GM12878 (cell line): ENCODE results near the gene EIF4E1B.

Experiments
- EP300 ChIP-seq, 2 experiments: fragments of 150-350 bp in 1 of 2; IDR thresholded peaks; 2 replicates each; pipeline ENCODE4 v1.6.1; 2011 to 2012; ENCODE audit warnings: low read depth in 2 of 2, low read length in 2 of 2, borderline replicate concordance in 1 of 2, improper control_type of control experiment in 1 of 2, inconsistent platforms in 1 of 2; ENCODE audit not compliant: control insufficient read depth in 1 of 2
- ETV6 ChIP-seq, 2 experiments: fragments of 450-650 bp in 1 of 2; IDR thresholded peaks in 1 of 2; conservative IDR thresholded peaks in 1 of 2; 2 replicates each; pipeline ENCODE4 v1.6.1; 2014; ENCODE audit warnings: antibody characterized with exemption in 1 of 2, borderline replicate concordance in 1 of 2, low read depth in 1 of 2, mild to moderate bottlenecking in 1 of 2, moderate library complexity in 1 of 2
- EZH2 ChIP-seq: IDR thresholded peaks from 2 replicates; pipeline ENCODE4 v1.6.1; 2012; ENCODE audit warnings: low read depth, mild to moderate bottlenecking, control low read depth, inconsistent platforms, low read length, borderline replicate concordance; ENCODE audit not compliant: control insufficient read depth
- HDAC2 ChIP-seq: fragments of 200-600 bp; sonication (generic); IDR thresholded peaks from 2 replicates; pipeline ENCODE4 v1.6.1; 2017
- NBN ChIP-seq: fragments of 450-650 bp; IDR thresholded peaks from 2 replicates; pipeline ENCODE4 v1.6.1; 2016
- RAD21 ChIP-seq: IDR thresholded peaks from 2 replicates; pipeline ENCODE4 v1.6.1; 2011; ENCODE audit warnings: mild to moderate bottlenecking, low read depth, low read length, moderate library complexity; ENCODE audit not compliant: insufficient read depth
- SREBF2 ChIP-seq: IDR thresholded peaks from 2 replicates; pipeline ENCODE4 v1.6.1; 2012; ENCODE audit warnings: mild to moderate bottlenecking, low read length
- TF ChIP-seq, protein P1 (sequence below): IDR thresholded peaks from 2 replicates; pipeline ENCODE4 v1.6.1; 2012; ENCODE audit warnings: low read depth, low read length, improper control_type of control experiment
- TF ChIP-seq, protein P2 (sequence below), 3 experiments: IDR thresholded peaks in 2 of 3; conservative IDR thresholded peaks in 1 of 3; 2 replicates each; pipeline ENCODE4 v1.5.1; 2011; ENCODE audit warnings: low read depth in 3 of 3, low read length in 3 of 3, mild to moderate bottlenecking in 3 of 3, control low read depth in 2 of 3, moderate library complexity in 2 of 3, inconsistent platforms in 1 of 3, mixed read lengths in 1 of 3; ENCODE audit not compliant: control insufficient read depth in 2 of 3, insufficient read depth in 1 of 3; ENCODE audit errors: extremely low read depth in 1 of 3
- TF ChIP-seq, protein P3 (sequence below): IDR thresholded peaks from 2 replicates; pipeline ENCODE4 v1.6.1; 2012; ENCODE audit warnings: low read depth, low read length, improper control_type of control experiment

DNA sequence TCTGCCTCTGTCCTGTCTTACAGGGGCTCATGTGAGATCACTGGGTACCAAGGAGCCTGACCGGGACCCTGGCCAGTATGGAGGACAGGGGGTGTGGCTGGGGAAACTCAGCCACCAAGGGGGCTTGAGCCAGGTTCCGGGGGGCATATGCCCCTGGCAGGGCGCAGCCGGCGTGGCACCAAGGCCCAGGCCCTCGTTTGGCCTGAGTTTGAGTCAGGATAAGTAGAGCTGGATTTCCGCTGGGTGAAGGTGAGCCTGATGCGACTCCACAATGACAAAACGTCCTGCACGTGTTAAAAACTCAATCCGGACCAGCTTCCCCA lies 16.2 kb downstream of the EIF4E1B start:
- TF ChIP-seq HDAC2 (no peak), EZH2 (no peak), NBN (no peak), EP300 (IDR thresholded peaks at IDR 0.05; ENCODE audit: borderline replicate concordance in 1 of 2, control insufficient read depth in 1 of 2, low read depth in 2 of 2, low read length in 2 of 2) (no peak), RAD21 (no peak), ETV6 (conservative IDR thresholded peaks at IDR 0.05 in 1 of 2, IDR thresholded peaks at IDR 0.05 in 1 of 2; ENCODE audit: borderline replicate concordance in 1 of 2, low read depth in 1 of 2) (no peak), SREBF2 (no peak)
- TF ChIP-seq, protein P1, sequence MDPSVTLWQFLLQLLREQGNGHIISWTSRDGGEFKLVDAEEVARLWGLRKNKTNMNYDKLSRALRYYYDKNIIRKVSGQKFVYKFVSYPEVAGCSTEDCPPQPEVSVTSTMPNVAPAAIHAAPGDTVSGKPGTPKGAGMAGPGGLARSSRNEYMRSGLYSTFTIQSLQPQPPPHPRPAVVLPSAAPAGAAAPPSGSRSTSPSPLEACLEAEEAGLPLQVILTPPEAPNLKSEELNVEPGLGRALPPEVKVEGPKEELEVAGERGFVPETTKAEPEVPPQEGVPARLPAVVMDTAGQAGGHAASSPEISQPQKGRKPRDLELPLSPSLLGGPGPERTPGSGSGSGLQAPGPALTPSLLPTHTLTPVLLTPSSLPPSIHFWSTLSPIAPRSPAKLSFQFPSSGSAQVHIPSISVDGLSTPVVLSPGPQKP = no peak
- TF ChIP-seq, protein P2, sequence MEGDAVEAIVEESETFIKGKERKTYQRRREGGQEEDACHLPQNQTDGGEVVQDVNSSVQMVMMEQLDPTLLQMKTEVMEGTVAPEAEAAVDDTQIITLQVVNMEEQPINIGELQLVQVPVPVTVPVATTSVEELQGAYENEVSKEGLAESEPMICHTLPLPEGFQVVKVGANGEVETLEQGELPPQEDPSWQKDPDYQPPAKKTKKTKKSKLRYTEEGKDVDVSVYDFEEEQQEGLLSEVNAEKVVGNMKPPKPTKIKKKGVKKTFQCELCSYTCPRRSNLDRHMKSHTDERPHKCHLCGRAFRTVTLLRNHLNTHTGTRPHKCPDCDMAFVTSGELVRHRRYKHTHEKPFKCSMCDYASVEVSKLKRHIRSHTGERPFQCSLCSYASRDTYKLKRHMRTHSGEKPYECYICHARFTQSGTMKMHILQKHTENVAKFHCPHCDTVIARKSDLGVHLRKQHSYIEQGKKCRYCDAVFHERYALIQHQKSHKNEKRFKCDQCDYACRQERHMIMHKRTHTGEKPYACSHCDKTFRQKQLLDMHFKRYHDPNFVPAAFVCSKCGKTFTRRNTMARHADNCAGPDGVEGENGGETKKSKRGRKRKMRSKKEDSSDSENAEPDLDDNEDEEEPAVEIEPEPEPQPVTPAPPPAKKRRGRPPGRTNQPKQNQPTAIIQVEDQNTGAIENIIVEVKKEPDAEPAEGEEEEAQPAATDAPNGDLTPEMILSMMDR (IDR thresholded peaks at IDR 0.05 in 2 of 3, conservative IDR thresholded peaks at IDR 0.05 in 1 of 3; ENCODE audit: control insufficient read depth in 2 of 3, extremely low read depth in 1 of 3, insufficient read depth in 1 of 3, low read depth in 3 of 3, low read length in 3 of 3) = no peak
- TF ChIP-seq, protein P3, sequence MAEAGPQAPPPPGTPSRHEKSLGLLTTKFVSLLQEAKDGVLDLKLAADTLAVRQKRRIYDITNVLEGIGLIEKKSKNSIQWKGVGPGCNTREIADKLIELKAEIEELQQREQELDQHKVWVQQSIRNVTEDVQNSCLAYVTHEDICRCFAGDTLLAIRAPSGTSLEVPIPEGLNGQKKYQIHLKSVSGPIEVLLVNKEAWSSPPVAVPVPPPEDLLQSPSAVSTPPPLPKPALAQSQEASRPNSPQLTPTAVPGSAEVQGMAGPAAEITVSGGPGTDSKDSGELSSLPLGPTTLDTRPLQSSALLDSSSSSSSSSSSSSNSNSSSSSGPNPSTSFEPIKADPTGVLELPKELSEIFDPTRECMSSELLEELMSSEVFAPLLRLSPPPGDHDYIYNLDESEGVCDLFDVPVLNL = no peak
